ENCODE results near the gene HEATR5A. TPM values are rescaled to one million over a fixed set of nuclear protein-coding genes. Genes with fewer than 3 reads are reported as not detected.

HEATR5A gene
- total and polyA plus RNA-seq, 2 of the 13 experiments (the other 11 are each of a cell fraction or from before 2014, with no cell fraction given) = 36.4 to 105 TPM

DNA sequence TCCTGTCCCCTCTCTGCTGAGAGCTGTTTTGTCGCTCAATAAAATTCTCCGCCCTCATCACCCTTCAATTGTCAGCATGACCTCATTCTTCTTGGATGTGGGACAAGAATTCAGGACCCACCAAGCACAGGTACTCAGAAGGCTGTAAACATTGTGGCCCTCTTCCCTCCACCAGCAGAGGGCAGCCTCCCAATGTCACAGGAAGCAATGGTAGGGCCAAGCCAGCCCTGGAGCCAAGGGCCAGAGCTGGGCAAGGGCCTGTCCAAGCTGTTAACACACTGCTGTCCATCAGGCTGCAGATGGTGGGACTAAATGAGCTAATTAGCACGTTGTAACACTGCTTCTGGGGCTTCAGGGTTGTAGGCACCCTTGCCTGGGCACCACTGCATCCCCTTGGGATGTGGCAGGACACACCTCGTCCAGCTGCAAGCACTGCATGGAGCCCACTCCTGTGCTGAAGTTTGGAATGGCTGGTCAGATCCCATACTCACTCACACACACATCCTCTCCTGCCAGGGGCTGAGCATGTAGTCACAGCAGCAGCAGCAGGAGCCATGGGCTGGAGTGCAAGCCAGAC is 150.1 kb downstream of the HEATR5A start (continued):
- TF ChIP-seq ZNF331 (CRISPR knock-in tag; IDR thresholded peaks at IDR 0.05) (no peak), MED8 (CRISPR knock-in tag; IDR thresholded peaks at IDR 0.05; ENCODE audit: insufficient replicate concordance) (no peak), ZNF749 (CRISPR knock-in tag; IDR thresholded peaks at IDR 0.05; ENCODE audit: borderline replicate concordance) (no peak), ZNF782 (CRISPR knock-in tag; IDR thresholded peaks at IDR 0.05; ENCODE audit: borderline replicate concordance) (peak; percentile 96), ZNF256 (CRISPR knock-in tag; conservative IDR thresholded peaks at IDR 0.05) (0 out of 2 replicates have a peak, but pooled peaks have one; percentile 40), CBX5 (CRISPR knock-in tag; IDR thresholded peaks at IDR 0.05; ENCODE audit: borderline replicate concordance) (peak; percentile 88; the same call in 1 of the 2 replicates), THYN1 (CRISPR knock-in tag; IDR thresholded peaks at IDR 0.05; ENCODE audit: borderline replicate concordance, low read depth) (no peak), HNRNPL (IDR thresholded peaks at IDR 0.05; ENCODE audit: low read depth, low read length) (no peak), HHEX (CRISPR knock-in tag; IDR thresholded peaks at IDR 0.05) (no peak; the same call in 1 of the 2 replicates), ZNF484 (CRISPR knock-in tag; IDR thresholded peaks at IDR 0.05; ENCODE audit: borderline replicate concordance, low read depth) (peak; percentile 55; the same call in 1 of the 2 replicates), PHF5A (CRISPR knock-in tag; IDR thresholded peaks at IDR 0.05; ENCODE audit: low read depth, unreplicated experiment) (no peak), ZNF451 (CRISPR knock-in tag; IDR thresholded peaks at IDR 0.05) (peak; percentile 72; the same call in 1 of the 2 replicates), ZNF646 (CRISPR knock-in tag; IDR thresholded peaks at IDR 0.05) (peak; percentile 67; the same call in 1 of the 2 replicates), ZNF557 (CRISPR knock-in tag; IDR thresholded peaks at IDR 0.05) (no peak), FOXO1 (CRISPR knock-in tag; IDR thresholded peaks at IDR 0.05) (peak; percentile 72), ZNF776 (CRISPR knock-in tag; IDR thresholded peaks at IDR 0.05) (peak; percentile 54; the same call in 1 of the 2 replicates), LCORL (IDR thresholded peaks at IDR 0.05) (no peak), LCORL (CRISPR knock-in tag; IDR thresholded peaks at IDR 0.05) (0 out of 2 replicates have a peak, but pooled peaks have one; percentile 48)
- TF ChIP-seq, protein P1, sequence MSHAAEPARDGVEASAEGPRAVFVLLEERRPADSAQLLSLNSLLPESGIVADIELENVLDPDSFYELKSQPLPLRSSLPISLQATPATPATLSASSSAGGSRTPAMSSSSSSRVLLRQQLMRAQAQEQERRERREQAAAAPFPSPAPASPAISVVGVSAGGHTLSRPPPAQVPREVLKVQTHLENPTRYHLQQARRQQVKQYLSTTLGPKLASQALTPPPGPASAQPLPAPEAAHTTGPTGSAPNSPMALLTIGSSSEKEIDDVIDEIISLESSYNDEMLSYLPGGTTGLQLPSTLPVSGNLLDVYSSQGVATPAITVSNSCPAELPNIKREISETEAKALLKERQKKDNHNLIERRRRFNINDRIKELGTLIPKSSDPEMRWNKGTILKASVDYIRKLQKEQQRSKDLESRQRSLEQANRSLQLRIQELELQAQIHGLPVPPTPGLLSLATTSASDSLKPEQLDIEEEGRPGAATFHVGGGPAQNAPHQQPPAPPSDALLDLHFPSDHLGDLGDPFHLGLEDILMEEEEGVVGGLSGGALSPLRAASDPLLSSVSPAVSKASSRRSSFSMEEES (CRISPR knock-in tag; IDR thresholded peaks at IDR 0.05) = no peak
